Immature natural killer cell (primary cell): ENCODE results near the gene SLX4. TPM values are rescaled to one million over a fixed set of nuclear protein-coding genes. Genes with fewer than 3 reads are reported as not detected.

Experiments used
- DNase-seq, 3 donors: peaks; one replicate each; pipeline ENCODE4 v3.0.0; 2022; ENCODE audit warnings: mixed read lengths in 1 of 3
- H3K27ac Mint-ChIP-seq, 6 donors: one replicate each; pipeline ENCODE4 v1.8.0; 2020; ENCODE audit warnings: mixed read lengths in 6 of 6, mild to moderate bottlenecking in 5 of 6, inconsistent platforms in 4 of 6, moderate library complexity in 3 of 6
- H3K27me3 Mint-ChIP-seq, 3 donors: one replicate each; pipeline ENCODE4 v1.8.0; 2020 to 2021; ENCODE audit warnings: low read depth in 3 of 3, mild to moderate bottlenecking in 3 of 3, mixed read lengths in 3 of 3, moderate library complexity in 3 of 3, inconsistent platforms in 1 of 3
- H3K36me3 Mint-ChIP-seq, 3 donors: one replicate each; pipeline ENCODE4 v1.8.0; 2020; ENCODE audit warnings: mixed read lengths in 3 of 3, inconsistent platforms in 2 of 3, mild to moderate bottlenecking in 2 of 3
- H3K4me1 Mint-ChIP-seq, 2 donors: one replicate each; pipeline ENCODE4 v1.8.0; 2020; ENCODE audit warnings: inconsistent platforms in 2 of 2, mild to moderate bottlenecking in 2 of 2, mixed read lengths in 2 of 2, moderate library complexity in 1 of 2
- H3K4me3 Mint-ChIP-seq, 5 donors: one replicate each; pipeline ENCODE4 v1.8.0; 2020; ENCODE audit warnings: mild to moderate bottlenecking in 5 of 5, mixed read lengths in 5 of 5, inconsistent platforms in 3 of 5, moderate library complexity in 3 of 5
- H3K9me3 Mint-ChIP-seq, 6 donors: one replicate each; pipeline ENCODE4 v1.8.0; 2020; ENCODE audit warnings: mild to moderate bottlenecking in 6 of 6, mixed read lengths in 6 of 6, inconsistent platforms in 4 of 6, moderate library complexity in 3 of 6
- polyA plus RNA-seq, 3 donors: library from polyadenylated mRNA; unstranded; fragments of 300-500 nt; fragmentation: Illumina TruSeq; gene quantifications; one replicate each; pipeline ENCODE4 v1.2.3, GENCODE V29; 2021

SLX4 gene
- polyA plus RNA-seq, 3 donors from 2014 or later = 0.43 to 1.8 TPM; not detected in 1

- peak overlapping the region; percentile 94 to 100 (median 98) for H3K27ac Mint-ChIP-seq
- H3K9me3 Mint-ChIP-seq = no peaks in the 10 kb centered on the region
- peaks cover 48 to 67% of the 10 kb centered on the region in 2 donors for H3K4me1 Mint-ChIP-seq
- peaks cover 0 to 4% (median 0%) of the 10 kb centered on the region in 3 donors for H3K36me3 Mint-ChIP-seq
- H3K4me3 Mint-ChIP-seq = peak overlapping the region; percentile 93 to 99 (median 99)
- DNase-seq = peak; percentile 84 to 85 (median 85)
- peaks cover 0 to 15% (median 7%) of the 10 kb centered on the region in 3 donors for H3K27me3 Mint-ChIP-seq
Observed at GRCh38 chr16:3578610-3579551, 32.5 kb downstream of the SLX4 start.

DNA sequence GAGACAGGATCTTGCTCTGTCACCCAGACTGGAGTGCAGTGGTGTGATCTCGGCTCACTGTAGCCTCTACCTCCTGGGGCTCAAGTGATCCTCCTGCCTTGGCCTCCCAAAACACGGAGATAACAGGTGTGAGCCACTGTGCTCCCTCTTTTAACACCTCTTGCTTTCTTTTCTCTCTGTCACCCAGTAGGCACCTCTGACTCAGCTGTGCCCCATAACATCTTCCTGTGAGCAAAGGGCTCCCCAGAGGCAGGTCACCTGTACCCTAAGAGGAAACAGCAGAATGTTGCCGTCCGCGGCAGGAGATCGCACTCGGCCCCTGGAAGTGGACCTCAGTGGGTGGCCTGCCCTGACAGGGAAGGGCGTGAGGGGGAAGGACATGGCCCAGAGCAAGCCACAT, 33.3 kb downstream of the SLX4 start:
- H3K4me1 Mint-ChIP-seq = peaks cover 54 to 68% of the 10 kb centered on the region in 2 donors
- DNase-seq = peak; percentile 40 to 51 (median 45)
- H3K36me3 Mint-ChIP-seq = peaks cover 0 to 4% (median 0%) of the 10 kb centered on the region in 3 donors
- peak overlapping the region; percentile 93 to 99 (median 99) for H3K4me3 Mint-ChIP-seq
- H3K9me3 Mint-ChIP-seq = no peaks in the 10 kb centered on the region
- peak overlapping the region; percentile 94 to 100 (median 98) for H3K27ac Mint-ChIP-seq
- peaks cover 0 to 15% (median 7%) of the 10 kb centered on the region in 3 donors for H3K27me3 Mint-ChIP-seq

- Mint-ChIP-seq H3K27me3 (peaks cover 0 to 13% (median 7%) of the 10 kb centered on the region in 3 donors), H3K36me3 (peaks cover 0 to 4% (median 0%) of the 10 kb centered on the region in 3 donors), H3K4me1 (peaks cover 61 to 74% of the 10 kb centered on the region in 2 donors), H3K27ac (peak within 1 kb of the TSS; percentile 94 to 100 (median 98)), H3K9me3 (no peaks in the 10 kb centered on the region), H3K4me3 (peak within 1 kb of the TSS; percentile 93 to 99 (median 99))
- DNase-seq = peak; percentile 70 to 72 (median 72)
Observed at GRCh38 chr16:3577302-3577752, 34.1 kb downstream of the SLX4 start, which contains the start of gene NLRC3. TSS of gene NLRC3 (minus strand) at chr16:3577403. CDS start at chr16:3565036, 12,367 bp downstream.

DNA sequence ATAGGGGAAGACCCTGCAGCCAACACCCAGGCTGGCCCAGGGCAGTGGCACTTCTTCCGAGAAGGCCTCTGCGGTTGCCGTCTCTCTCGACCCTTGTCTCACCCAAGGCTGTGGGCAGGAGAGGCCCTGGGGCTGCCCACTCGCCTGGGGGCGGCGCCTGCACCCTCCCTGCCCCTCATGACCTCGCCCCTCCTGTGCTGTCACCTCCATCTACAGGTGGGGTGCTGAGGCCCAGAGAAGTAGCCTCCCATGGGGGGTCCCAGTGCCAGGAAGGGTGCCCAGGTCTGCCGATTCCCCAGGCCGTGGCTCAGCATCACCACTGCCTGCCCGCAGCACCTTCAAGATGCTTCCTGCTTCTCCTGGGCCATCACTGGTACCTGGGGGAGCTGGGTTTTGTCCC, 35.2 kb downstream of the SLX4 start:
- H3K9me3 Mint-ChIP-seq = no peaks in the 10 kb centered on the region
- peaks cover 69 to 80% of the 10 kb centered on the region in 2 donors for H3K4me1 Mint-ChIP-seq
- peak overlapping the region; percentile 93 to 99 (median 99) for H3K4me3 Mint-ChIP-seq
- H3K27me3 Mint-ChIP-seq = peaks cover 0 to 13% (median 8%) of the 10 kb centered on the region in 3 donors
- peak overlapping the region; percentile 94 to 100 (median 98) for H3K27ac Mint-ChIP-seq
- H3K36me3 Mint-ChIP-seq = peaks cover 2 to 6% (median 4%) of the 10 kb centered on the region in 3 donors
- peak; percentile 31 to 36 (median 31) for DNase-seq

GRCh38 chr16:3575491-3575890, 35.9 kb downstream of the SLX4 start:
- no peak for DNase-seq
- H3K4me1 Mint-ChIP-seq = peaks cover 75 to 78% of the 10 kb centered on the region in 2 donors
- H3K9me3 Mint-ChIP-seq = peaks cover 0 to 4% (median 2%) of the 10 kb centered on the region in 6 donors
- peaks cover 9 to 13% (median 9%) of the 10 kb centered on the region in 3 donors for H3K36me3 Mint-ChIP-seq
- H3K27ac Mint-ChIP-seq = peak overlapping the region; percentile 84 to 100 (median 95)
- H3K27me3 Mint-ChIP-seq = peaks cover 0 to 13% (median 8%) of the 10 kb centered on the region in 3 donors
- H3K4me3 Mint-ChIP-seq = peak overlapping the region; percentile 93 to 99 (median 99)

DNA sequence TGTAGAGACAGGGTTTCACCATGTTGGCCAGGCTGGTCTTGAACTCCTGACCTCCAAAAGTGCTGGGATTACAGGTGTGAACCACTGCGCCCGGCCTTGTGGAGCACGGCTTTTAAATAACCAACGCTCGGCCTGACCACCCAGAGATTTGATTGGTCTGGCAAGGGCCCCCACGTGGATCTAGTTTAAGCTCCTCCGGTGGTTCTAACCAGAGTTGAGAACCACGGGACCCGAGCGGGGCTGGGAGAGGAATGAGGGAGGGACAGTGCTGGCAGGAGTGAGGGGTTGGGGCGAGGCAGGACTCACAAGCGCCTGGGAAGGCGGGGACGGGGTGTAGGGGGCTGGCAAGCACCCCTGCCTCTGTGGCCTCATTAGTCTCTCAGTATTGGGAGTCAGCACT, 37.2 kb downstream of the SLX4 start:
- DNase-seq = no peak
- H3K27me3 Mint-ChIP-seq = peaks cover 0 to 13% (median 8%) of the 10 kb centered on the region in 3 donors

GRCh38 chr16:3573146-3573815, 38.1 kb downstream of the SLX4 start:
- H3K27ac Mint-ChIP-seq = peak overlapping the region; percentile 73 to 92 (median 86)
- H3K4me1 Mint-ChIP-seq = peaks cover 70 to 76% of the 10 kb centered on the region in 2 donors
- peaks cover 15 to 22% (median 20%) of the 10 kb centered on the region in 3 donors for H3K36me3 Mint-ChIP-seq
- no peak for DNase-seq
- peaks cover 0 to 8% (median 6%) of the 10 kb centered on the region in 3 donors for H3K27me3 Mint-ChIP-seq
- peaks cover 0 to 9% (median 6%) of the 10 kb centered on the region in 6 donors for H3K9me3 Mint-ChIP-seq
- H3K4me3 Mint-ChIP-seq = peak overlapping the region; percentile 58 to 72 (median 66)

More for the DNA sequence above, 37.2 kb downstream of the SLX4 start:
- H3K4me1 Mint-ChIP-seq = peaks cover 72 to 77% of the 10 kb centered on the region in 2 donors
- H3K36me3 Mint-ChIP-seq = peaks cover 15 to 22% (median 20%) of the 10 kb centered on the region in 3 donors
- H3K9me3 Mint-ChIP-seq = peaks cover 0 to 9% (median 6%) of the 10 kb centered on the region in 6 donors
- peak overlapping the region; percentile 49 to 99 (median 99) for H3K4me3 Mint-ChIP-seq
- H3K27ac Mint-ChIP-seq = peak overlapping the region in 5 of 6 donors; percentile 84 to 100 (median 96)

- Mint-ChIP-seq H3K27ac (peak overlapping the region in 5 of 6 donors; percentile 29 to 61 (median 47)), H3K36me3 (peaks cover 10 to 26% (median 20%) of the 10 kb centered on the region in 3 donors), H3K27me3 (peaks cover 0 to 1% (median 0%) of the 10 kb centered on the region in 3 donors), H3K4me3 (peak overlapping the region in 1 of 5 donors; percentile 39), H3K4me1 (peaks cover 55 to 60% of the 10 kb centered on the region in 2 donors), H3K9me3 (peaks cover 0 to 9% (median 6%) of the 10 kb centered on the region in 6 donors)
- DNase-seq = no peak
Observed at GRCh38 chr16:3570420-3571062, 40.9 kb downstream of the SLX4 start.

GRCh38 chr16:3569851-3570250, 41.6 kb downstream of the SLX4 start:
- Mint-ChIP-seq H3K27me3 (peaks cover 0 to 1% (median 0%) of the 10 kb centered on the region in 3 donors), H3K27ac (peak overlapping the region in 3 of 6 donors; percentile 35 to 61 (median 49)), H3K4me3 (no peak overlapping the region), H3K36me3 (peaks cover 10 to 30% (median 20%) of the 10 kb centered on the region in 3 donors), H3K4me1 (peaks cover 48 to 53% of the 10 kb centered on the region in 2 donors), H3K9me3 (peaks cover 0 to 9% (median 6%) of the 10 kb centered on the region in 6 donors)
- DNase-seq = no peak

- DNase-seq = no peak
- H3K4me3 Mint-ChIP-seq = no peak overlapping the region
- peaks cover 0 to 1% (median 0%) of the 10 kb centered on the region in 3 donors for H3K27me3 Mint-ChIP-seq
- H3K9me3 Mint-ChIP-seq = peaks cover 0 to 9% (median 6%) of the 10 kb centered on the region in 6 donors
- H3K4me1 Mint-ChIP-seq = peaks cover 28 to 29% of the 10 kb centered on the region in 2 donors
- H3K27ac Mint-ChIP-seq = peak overlapping the region in 3 of 6 donors; percentile 36 to 71 (median 39)
- H3K36me3 Mint-ChIP-seq = peaks cover 10 to 35% (median 20%) of the 10 kb centered on the region in 3 donors
Observed at GRCh38 chr16:3566990-3567389, 44.4 kb downstream of the SLX4 start.

DNA sequence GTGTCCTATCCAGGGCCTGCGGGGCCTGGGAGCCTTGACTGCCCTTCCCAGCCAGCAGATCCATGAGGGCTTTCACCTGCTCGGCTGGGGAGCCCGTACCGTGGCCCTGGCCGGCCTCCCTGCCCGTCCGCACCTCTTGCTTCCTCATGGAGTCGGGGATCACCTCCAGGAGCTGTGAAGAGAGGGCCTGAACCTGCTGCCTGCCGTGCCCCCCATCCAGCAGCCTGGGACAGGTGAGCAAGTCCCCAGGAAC, 46.6 kb downstream of the SLX4 start:
- Mint-ChIP-seq H3K9me3 (no peaks in the 10 kb centered on the region), H3K4me1 (peaks cover 10 to 16% of the 10 kb centered on the region in 2 donors), H3K4me3 (no peak overlapping the region), H3K36me3 (peaks cover 0 to 27% (median 4%) of the 10 kb centered on the region in 3 donors), H3K27me3 (no peaks in the 10 kb centered on the region), H3K27ac (peak overlapping the region in 1 of 6 donors; percentile 16)
- DNase-seq = no peak

- no peak for DNase-seq
- Mint-ChIP-seq H3K27ac (no peak overlapping the region), H3K4me3 (no peak overlapping the region), H3K36me3 (peaks cover 0 to 26% (median 0%) of the 10 kb centered on the region in 3 donors), H3K4me1 (peaks cover 6 to 11% of the 10 kb centered on the region in 2 donors), H3K9me3 (no peaks in the 10 kb centered on the region), H3K27me3 (no peaks in the 10 kb centered on the region)
Observed at GRCh38 chr16:3564130-3564888, 47.1 kb downstream of the SLX4 start.
